Vagina (tissue), 2 donors: ENCODE measurements around the gene GYG2.

Source experiments
- CTCF ChIP-seq, 3 experiments: fragments of 450-650 bp in 2 of 3; fragments of 200-600 bp in 1 of 3; sonication (generic) in 1 of 3; IDR thresholded peaks; one replicate each; pipeline ENCODE4 v1.5.1; 2017 to 2019; ENCODE audit warnings: antibody characterized with exemption in 3 of 3, mild to moderate bottlenecking in 2 of 3, moderate library complexity in 2 of 3
- POLR2A ChIP-seq, 2 donors: fragments of 450-650 bp; IDR thresholded peaks; one replicate each; pipeline ENCODE4 v1.6.1; 2017; ENCODE audit warnings: antibody characterized with exemption in 2 of 2, mild to moderate bottlenecking in 2 of 2, moderate library complexity in 2 of 2

GRCh38 chrX:2883770-2884169 is 55.0 kb downstream of the GYG2 start:
- TF ChIP-seq CTCF (IDR thresholded peaks at IDR 0.05) = no peak
- no peak for TF ChIP-seq POLR2A (IDR thresholded peaks at IDR 0.05)
